Liver (tissue), 3 donors: Measurements from ENCODE around the gene HOOK2.

Experiments used
- ATF3 ChIP-seq: IDR thresholded peaks from 2 replicates; pipeline ENCODE4 v1.6.1; 2016; ENCODE audit warnings: antibody characterized with exemption
- CTCF ChIP-seq: fragments of 150-350 bp; IDR thresholded peaks from 2 replicates; pipeline ENCODE4 v1.5.1; 2017; ENCODE audit warnings: improper control_type of control experiment, low read depth, low read length; ENCODE audit not compliant: missing input control
- FOXA1 ChIP-seq: IDR thresholded peaks from 2 replicates; pipeline ENCODE4 v1.6.1; 2016; ENCODE audit warnings: antibody characterized with exemption
- GABPA ChIP-seq, 2 donors: IDR thresholded peaks in 1 of 2; conservative IDR thresholded peaks in 1 of 2; 2 replicates each; pipeline ENCODE4 v1.6.1; 2016; ENCODE audit warnings: antibody characterized with exemption in 2 of 2, mild to moderate bottlenecking in 1 of 2, moderate library complexity in 1 of 2
- JUND ChIP-seq, 2 donors: IDR thresholded peaks; 2 replicates each; pipeline ENCODE4 v1.6.1; 2016; ENCODE audit warnings: antibody characterized with exemption in 2 of 2
- MAX ChIP-seq: IDR thresholded peaks from 2 replicates; pipeline ENCODE4 v1.6.1; 2016; ENCODE audit warnings: antibody characterized with exemption
- NR2F2 ChIP-seq: IDR thresholded peaks from 2 replicates; pipeline ENCODE4 v1.6.1; 2016; ENCODE audit warnings: antibody characterized with exemption
- RAD21 ChIP-seq, 2 donors: IDR thresholded peaks; 2 replicates each; pipeline ENCODE4 v1.6.1; 2016; ENCODE audit warnings: antibody characterized with exemption in 2 of 2, mild to moderate bottlenecking in 2 of 2
- REST ChIP-seq: IDR thresholded peaks from 2 replicates; pipeline ENCODE4 v1.6.1; 2016; ENCODE audit warnings: antibody characterized with exemption, mild to moderate bottlenecking
- SP1 ChIP-seq: IDR thresholded peaks from 2 replicates; pipeline ENCODE4 v1.6.1; 2018; ENCODE audit warnings: antibody characterized with exemption, mild to moderate bottlenecking
- TAF1 ChIP-seq: conservative IDR thresholded peaks from 2 replicates; pipeline ENCODE4 v1.6.1; 2016; ENCODE audit warnings: antibody characterized with exemption, mild to moderate bottlenecking
- YY1 ChIP-seq: IDR thresholded peaks from 2 replicates; pipeline ENCODE4 v1.6.1; 2016; ENCODE audit warnings: antibody characterized with exemption, mild to moderate bottlenecking
- donor health status: healthy.
- donor health status: healthy.

GRCh38 chr19:12821761-12822160, 46.4 kb upstream of the HOOK2 start:
- TF ChIP-seq CTCF (no peak), YY1 (no peak), REST (no peak), ATF3 (no peak), TAF1 (no peak), RAD21 (IDR thresholded peaks at IDR 0.05) (no peak), MAX (no peak), SP1 (no peak), NR2F2 (no peak), JUND (IDR thresholded peaks at IDR 0.05) (no peak), FOXA1 (no peak), GABPA (IDR thresholded peaks at IDR 0.05 in 1 of 2, conservative IDR thresholded peaks at IDR 0.05 in 1 of 2) (no peak)
